Measurements from ENCODE around the gene RIOK1.
"Not testable (repeated sequence)": the region's sequence is repeated elsewhere in the genome, so short reads cannot be mapped to it uniquely, and the experiment has no call there.

Gene RIOK1

DNA sequence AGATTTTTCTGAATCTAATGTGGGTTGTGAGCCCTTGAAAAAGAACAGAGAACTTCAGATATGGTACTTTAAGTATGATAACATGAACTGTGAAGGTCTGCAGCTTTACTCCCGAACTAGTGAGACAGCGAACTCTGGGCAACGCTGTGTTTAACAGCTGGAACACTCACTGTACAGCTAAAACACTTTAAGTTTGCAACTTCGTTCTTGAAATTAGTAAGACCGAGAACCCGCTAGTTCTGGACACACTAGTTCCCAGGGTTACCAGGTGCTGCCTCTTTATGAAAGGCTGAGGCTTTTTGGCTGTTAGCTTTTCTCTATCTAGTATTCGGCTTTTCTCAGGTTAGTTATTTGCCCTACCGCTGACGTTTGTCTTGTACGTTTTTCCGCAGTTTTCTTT is 52.9 kb downstream of the RIOK1 start:
- no peak for DNase-seq

DNA sequence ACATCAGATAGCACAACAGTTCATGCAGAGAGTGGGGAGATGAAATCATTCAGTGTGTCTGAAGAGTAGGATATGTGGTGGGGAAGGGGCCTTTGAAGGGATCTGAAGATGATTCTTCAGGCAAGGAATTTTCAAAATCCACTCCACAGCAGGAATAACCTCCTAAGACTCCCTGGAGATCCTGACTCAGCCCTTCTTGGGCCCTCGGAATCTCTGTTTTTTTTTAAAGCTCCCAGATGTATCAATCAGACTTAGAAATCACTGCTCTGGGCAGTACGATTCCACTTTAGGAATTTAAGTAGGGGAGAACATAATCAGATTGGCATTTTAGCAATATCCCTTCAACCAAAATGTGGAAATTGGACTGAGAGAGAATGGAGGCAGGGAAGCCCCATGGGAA is 55.5 kb downstream of the RIOK1 start:
- DNase-seq = no peak

DNA sequence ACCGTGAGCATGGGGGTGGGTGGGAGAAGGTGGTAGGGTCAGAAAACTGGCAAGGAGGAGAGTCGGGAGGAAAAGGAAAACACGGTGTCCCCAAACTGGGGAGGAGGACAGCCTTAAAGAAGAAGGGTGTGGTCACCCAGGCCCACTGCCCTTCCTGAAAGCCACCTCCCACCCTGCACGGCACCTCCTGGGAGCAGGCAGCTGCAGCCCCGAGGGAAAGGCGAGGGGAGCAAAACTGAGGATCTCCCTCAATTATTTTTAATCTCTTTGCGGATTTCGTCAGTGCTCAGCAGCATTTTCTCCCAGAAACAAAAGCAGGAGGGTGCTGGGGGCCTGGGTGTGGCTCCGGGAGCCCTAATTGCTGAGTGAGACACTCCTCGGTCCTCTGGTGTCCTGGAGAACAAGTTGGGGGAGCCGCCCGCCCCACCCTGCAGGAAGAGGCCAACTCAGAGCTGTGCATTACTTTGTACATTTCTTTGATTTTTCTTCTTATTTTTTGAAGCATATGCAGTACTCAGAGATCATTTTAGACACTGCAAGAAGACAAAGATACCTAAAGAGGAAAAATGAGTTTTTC is 56.4 kb downstream of the RIOK1 start:
- DNase-seq = no peak

DNA sequence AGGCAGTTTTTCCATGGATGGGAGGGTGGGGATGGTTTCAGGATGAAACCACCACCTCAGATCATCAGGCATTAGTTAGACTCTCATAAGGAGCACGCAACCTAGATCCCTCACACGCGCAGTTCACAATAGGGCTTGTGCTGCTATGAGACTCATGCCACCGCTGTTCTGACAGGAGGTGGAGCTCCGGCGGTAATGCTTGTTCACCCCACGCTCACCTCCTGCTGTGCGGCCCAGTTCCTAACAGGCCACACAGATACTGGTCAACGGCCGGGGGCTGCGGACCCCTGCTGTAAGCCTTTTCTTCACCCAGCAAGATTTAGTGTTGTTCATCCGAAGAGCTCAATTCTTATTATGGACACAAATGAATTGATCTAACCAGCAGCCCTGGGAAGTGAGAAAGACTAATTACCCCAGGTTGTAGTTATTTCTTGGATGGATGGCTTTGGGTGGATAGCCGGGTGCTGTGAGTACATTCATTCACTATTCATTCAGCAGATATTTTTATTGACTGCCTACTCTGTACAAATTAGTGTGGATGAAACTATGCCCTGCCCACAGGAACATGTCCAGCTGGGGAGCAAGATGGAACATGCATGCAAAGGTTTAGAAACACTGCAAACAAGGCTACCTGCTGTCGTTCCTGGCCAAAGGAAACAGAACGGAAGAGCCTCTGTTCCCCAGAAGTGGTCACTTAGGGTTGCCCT is 57.2 kb downstream of the RIOK1 start:
- no peak for DNase-seq

DNA sequence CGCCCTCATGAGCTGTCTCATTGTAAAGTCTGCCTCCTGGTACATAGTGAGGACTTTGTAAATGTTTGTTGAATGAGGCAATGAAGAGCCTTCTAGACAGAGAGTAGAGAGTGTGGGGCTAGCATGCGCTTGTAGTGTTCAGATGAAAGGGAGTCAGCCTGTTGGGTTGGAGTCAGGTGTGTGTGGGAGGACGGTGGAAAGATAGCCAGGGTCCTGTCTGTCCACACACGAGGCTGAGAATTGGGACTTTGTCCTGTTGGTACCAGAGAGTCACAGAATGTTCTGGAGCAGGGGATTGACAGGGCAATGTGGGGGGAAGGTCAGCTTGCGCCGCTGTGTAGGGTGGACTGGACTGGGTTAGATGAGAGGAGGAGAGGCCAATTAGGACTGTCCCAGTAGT is 58.6 kb downstream of the RIOK1 start:
- DNase-seq = no peak

DNA sequence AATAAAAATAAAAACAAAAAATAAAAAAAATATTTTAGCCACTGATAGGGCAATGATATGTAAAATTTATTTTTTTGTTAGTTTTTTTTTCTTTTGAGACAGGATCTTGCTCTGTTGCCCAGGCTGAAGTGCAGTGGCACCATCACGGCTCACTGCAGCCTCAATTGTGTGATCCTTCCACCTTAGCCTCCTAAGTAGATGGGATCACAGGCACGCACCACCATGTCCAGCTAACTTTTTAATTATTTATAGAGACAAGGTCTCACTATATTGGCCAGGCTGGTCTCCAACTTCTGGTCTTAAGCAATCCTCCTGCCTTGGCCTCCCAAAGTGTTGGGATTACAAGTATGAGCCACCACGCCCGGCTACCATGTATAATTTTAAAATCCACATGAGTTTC is 59.4 kb downstream of the RIOK1 start:
- DNase-seq = no peak

DNA sequence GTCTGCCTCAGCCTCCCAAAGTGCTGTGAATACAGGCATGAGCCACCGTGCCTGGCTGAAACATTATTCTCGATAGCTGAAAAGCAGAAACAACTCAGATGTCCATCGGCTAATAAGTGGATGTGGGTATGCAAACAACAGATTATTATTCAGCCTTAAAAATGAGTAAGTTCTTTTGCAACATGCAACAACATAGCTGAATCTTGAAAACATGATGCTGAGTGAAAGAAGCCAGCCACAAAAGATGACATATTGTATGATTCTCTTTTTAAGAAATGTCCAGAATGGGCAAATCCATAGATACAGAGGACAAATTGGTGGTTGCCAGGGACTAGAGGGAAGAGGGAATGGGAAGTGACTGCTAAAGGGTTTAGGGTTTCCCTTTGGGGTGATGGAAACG is 61.7 kb downstream of the RIOK1 start:
- no peak for DNase-seq

DNA sequence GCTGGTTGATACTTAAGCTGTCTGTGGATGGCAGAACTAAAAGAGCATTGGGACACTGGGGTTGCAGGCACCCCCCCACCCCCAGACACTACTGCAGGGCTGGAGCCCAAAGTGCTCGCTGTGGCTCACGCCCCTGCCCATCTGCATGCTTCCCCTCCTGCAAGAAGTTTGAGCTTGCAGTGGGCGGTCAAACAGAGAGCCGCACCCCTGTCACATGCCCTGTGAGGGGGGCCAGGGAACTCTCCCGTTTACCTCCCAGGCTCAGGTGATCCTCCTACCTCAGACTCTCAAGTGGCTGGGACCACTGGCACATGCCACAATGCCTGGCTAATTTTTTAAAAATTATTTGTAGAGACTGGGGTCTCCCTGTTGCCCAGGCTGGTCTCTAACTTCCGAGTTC is 63.3 kb downstream of the RIOK1 start:
- DNase-seq = no peak

DNA sequence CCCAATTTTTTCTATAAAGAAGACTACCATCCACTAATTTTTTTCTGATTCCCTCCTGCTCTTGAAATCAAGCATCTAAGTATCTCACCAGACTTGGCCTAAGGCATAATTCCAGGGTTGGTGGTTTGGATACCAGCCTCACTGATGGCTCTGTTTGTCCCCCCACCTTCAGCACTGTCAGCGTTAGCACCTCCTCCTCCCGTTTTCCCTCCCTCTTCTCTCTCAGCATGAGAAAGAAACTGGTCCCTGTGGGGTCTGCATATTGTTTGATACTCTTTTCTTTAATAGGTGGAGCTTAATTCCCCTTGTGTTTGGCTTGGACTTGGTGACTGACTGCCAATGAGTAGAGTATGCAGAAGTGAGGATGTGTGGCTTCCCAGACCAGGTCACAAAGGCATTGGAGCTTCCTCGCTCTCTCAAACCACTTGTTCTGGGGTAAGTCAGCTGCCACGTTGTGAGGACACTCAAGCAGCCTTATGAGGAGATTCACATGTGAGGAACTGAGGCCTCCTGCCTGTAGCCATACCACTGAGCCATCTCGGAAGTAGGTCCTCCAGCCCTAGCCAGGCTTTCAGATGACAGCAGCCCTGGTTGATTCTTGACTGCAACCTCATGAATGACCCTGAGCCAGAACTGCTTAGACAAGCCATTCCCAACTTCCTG is 65.2 kb downstream of the RIOK1 start:
- DNase-seq = no peak

DNA sequence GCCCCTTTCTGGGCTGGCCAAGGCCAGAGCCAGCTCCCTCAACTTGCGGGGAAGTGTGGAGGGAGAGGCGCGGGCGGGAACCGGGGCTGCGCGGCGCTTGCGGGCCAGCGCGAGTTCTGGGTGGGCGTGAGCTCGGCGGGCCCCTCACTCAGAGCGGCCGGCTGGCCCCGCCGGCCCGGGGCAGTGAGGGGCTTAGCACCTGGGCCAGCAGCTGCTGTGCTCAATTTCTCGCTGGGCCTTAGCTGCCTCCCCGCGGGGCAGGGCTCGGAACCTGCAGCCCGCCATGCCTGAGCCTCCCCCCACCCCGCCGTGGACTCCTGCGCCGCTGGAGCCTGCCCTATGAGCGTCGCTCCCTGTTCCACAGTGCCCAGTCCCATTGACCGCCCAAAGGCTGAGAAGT is 66.7 kb downstream of the RIOK1 start:
- not testable (repeated sequence) for DNase-seq

DNA sequence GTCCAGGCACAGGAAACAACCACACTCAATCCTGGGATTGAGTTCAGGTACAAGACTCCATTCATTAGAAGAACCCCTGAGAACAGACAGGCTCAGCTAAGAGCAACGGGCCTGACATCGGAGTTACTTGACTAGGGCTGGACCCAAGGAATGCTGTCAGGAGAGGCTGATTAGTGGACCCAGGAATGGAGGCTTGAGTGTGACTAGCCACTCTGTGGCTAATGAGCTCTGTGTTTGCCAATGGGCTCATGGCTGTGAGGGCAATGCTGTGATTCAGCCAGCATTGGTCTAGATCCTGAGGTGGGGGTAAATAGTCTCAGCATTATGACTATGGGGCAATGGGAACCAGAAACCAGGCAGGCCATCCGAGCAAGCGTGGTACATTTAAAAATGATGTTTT is 71.8 kb downstream of the RIOK1 start:
- DNase-seq = no peak

DNA sequence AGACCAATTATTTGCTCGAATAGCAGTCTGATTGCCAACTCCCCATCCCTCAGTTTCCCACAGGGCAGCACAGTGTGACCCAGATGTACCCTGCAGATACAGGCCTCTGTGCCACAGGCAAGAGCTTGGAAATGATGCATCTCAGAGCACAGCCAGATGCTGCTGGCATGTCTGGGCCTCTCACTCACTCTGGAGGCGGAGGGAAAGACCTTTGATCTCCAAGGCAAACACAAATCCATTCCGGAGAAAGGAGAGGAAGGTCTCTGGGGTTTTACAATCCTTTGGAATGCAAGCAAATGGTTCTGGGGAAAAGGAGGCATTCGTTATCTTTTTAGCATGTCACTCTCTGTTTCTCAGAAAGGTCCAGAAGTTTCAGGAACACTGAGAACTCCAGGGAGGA is 74.2 kb downstream of the RIOK1 start:
- no peak for DNase-seq

DNA sequence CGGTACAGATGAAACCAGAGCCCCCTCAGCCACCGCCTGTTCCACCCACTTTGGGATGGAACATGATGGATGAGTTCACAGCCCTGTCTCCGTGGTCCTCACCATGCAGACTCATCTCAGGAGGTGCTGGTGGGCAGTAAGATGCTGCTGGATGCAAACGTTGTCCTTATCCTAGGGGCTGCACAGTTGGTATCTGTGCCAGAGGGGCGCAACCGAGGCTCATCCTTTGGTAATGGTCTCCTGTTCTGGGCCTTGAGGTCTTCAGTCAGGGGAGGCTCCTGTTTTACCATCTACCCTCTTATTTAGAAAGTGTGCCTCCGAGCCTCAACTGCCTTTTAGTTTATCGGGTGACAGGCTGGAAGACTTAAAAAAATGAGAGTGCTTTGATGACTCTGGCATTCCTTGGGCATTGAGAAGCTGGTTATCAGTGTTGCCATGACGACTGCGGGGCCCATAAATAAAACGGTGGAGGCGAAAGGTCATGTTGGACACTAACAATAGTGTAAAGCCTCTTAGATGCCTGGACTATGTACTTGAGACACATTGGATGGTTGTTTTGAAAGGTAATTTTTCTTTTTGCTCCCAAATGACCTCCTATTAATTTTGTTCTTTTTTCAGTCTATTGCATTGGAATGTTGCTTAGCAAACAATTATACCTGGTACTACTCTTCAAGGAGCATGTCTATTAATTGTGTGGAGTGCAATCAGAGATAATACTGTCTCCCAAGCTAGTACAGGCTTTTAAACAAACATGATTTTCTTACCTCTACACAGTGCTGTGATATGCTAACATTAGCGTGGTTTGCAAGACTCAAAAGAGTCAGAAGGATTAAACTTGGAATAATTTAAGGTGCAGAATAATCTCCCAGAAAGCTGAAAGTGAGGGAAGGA is 77.6 kb downstream of the RIOK1 start:
- DNase-seq = no peak
